Fibroblast of lung (primary cell): Measurements from ENCODE around the gene THRB. TPM values are rescaled to one million over a fixed set of nuclear protein-coding genes. Genes with fewer than 3 reads are reported as not detected.
A peak's percentile ranks its signal among the peaks of the same experiment; 100 is the strongest.

Experiments used
- DNase-seq, 2 donors: peaks; one replicate each; pipeline versions ENCODE4 v3.0.0 to v3.0.0-alpha.2; 2010; ENCODE audit warnings: low read depth in 2 of 2
- H2AFZ ChIP-seq: 2 replicates; pipeline ENCODE4 v1.5.1; 2012; ENCODE audit warnings: low read length, control low read depth, inconsistent platforms
- H3K27ac ChIP-seq: 2 replicates; pipeline ENCODE4 v1.5.1; 2011; ENCODE audit warnings: low read length, control low read depth; ENCODE audit not compliant: insufficient read depth
- H3K27me3 ChIP-seq: 2 replicates; pipeline ENCODE4 v1.5.1; 2011; ENCODE audit warnings: mild to moderate bottlenecking, low read length; ENCODE audit not compliant: control insufficient read depth, insufficient read depth
- H3K36me3 ChIP-seq: 2 replicates; pipeline ENCODE4 v1.5.1; 2011; ENCODE audit warnings: low read length; ENCODE audit not compliant: control insufficient read depth, insufficient read depth
- H3K4me1 ChIP-seq: 2 replicates; pipeline ENCODE4 v1.5.1; 2011; ENCODE audit warnings: low read length; ENCODE audit not compliant: control insufficient read depth, insufficient read depth; ENCODE audit errors: extremely low read depth
- H3K4me2 ChIP-seq: 2 replicates; pipeline ENCODE4 v1.5.1; 2011; ENCODE audit warnings: low read length, control low read depth; ENCODE audit not compliant: insufficient read depth; ENCODE audit errors: extremely low read depth
- H3K4me3 ChIP-seq, 4 experiments: fragments of 200-600 bp in 1 of 4; sonication (generic) in 1 of 4; replicated peaks in 1 of 4; 2 replicates each; pipeline ENCODE4 v1.5.1; 2011 to 2016; ENCODE audit warnings: low read length in 4 of 4, low read depth in 3 of 4, mild to moderate bottlenecking in 3 of 4, control low read depth in 2 of 4, inconsistent platforms in 1 of 4, mixed read lengths in 1 of 4; ENCODE audit not compliant: insufficient read depth in 1 of 4; ENCODE audit errors: control extremely low read depth in 1 of 4
- H3K79me2 ChIP-seq: 2 replicates; pipeline ENCODE4 v1.5.1; 2012; ENCODE audit warnings: mild to moderate bottlenecking, low read length, inconsistent platforms; ENCODE audit not compliant: control insufficient read depth, insufficient read depth
- H3K9ac ChIP-seq: 2 replicates; pipeline ENCODE4 v1.5.1; 2011; ENCODE audit warnings: mild to moderate bottlenecking, low read length, control low read depth; ENCODE audit not compliant: insufficient read depth
- H3K9me3 ChIP-seq: 2 replicates; pipeline ENCODE4 v1.5.1; 2012; ENCODE audit warnings: low read depth, low read length; ENCODE audit not compliant: control insufficient read depth, insufficient read depth
- H4K20me1 ChIP-seq: 2 replicates; pipeline ENCODE4 v1.5.1; 2011; ENCODE audit warnings: low read length; ENCODE audit not compliant: control insufficient read depth, insufficient read depth; ENCODE audit errors: extremely low read depth
- EZH2 ChIP-seq: IDR thresholded peaks from 2 replicates; pipeline ENCODE4 v1.5.1; 2012; ENCODE audit warnings: low read length, control low read depth, mild to moderate bottlenecking; ENCODE audit errors: missing control alignments
- polyA plus RNA-seq, 2 donors: library from polyadenylated mRNA; depleted of rRNA in 1 of 2; stranded (reverse) in 1 of 2; unstranded in 1 of 2; fragments of >200 nt; gene quantifications; 2 replicates each; pipeline ENCODE4 v1.2.1, GENCODE V29; 2011 to 2012; ENCODE audit warnings: missing spikeins in 1 of 2
- total RNA-seq: library from RNA; depleted of rRNA; stranded (reverse); fragments of >200 nt; gene quantifications from 2 replicates; pipeline ENCODE4 v1.2.1, GENCODE V29; 2014
- TF ChIP-seq, protein P1 (sequence below), 2 donors: IDR thresholded peaks in 1 of 2; conservative IDR thresholded peaks in 1 of 2; 1 replicate in 1 of 2; 2 replicates in 1 of 2; pipeline ENCODE4 v1.5.1; 2011 to 2012; ENCODE audit warnings: low read length in 2 of 2, control low read depth in 1 of 2, inconsistent platforms in 1 of 2, low read depth in 1 of 2, mild to moderate bottlenecking in 1 of 2

Gene THRB
- total and polyA plus RNA-seq, 2 donors (not counting 1 experiment from before 2014, with no cell fraction given) = 4.2 to 7.4 TPM

- Histone ChIP-seq H4K20me1 (no peaks in the 10 kb centered on the region), H3K36me3 (no peaks in the 10 kb centered on the region), H3K79me2 (no peaks in the 10 kb centered on the region), H3K4me3 (no peak overlapping the region), H3K9ac (no peak overlapping the region), H3K9me3 (no peaks in the 10 kb centered on the region), H3K27me3 (no peaks in the 10 kb centered on the region), H3K27ac (no peak overlapping the region), H2AFZ (no peak overlapping the region), H3K4me2 (no peak overlapping the region), H3K4me1 (no peaks in the 10 kb centered on the region)
- DNase-seq = no peak
- TF ChIP-seq, protein P1, sequence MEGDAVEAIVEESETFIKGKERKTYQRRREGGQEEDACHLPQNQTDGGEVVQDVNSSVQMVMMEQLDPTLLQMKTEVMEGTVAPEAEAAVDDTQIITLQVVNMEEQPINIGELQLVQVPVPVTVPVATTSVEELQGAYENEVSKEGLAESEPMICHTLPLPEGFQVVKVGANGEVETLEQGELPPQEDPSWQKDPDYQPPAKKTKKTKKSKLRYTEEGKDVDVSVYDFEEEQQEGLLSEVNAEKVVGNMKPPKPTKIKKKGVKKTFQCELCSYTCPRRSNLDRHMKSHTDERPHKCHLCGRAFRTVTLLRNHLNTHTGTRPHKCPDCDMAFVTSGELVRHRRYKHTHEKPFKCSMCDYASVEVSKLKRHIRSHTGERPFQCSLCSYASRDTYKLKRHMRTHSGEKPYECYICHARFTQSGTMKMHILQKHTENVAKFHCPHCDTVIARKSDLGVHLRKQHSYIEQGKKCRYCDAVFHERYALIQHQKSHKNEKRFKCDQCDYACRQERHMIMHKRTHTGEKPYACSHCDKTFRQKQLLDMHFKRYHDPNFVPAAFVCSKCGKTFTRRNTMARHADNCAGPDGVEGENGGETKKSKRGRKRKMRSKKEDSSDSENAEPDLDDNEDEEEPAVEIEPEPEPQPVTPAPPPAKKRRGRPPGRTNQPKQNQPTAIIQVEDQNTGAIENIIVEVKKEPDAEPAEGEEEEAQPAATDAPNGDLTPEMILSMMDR (conservative IDR thresholded peaks at IDR 0.05 in 1 of 2, IDR thresholded peaks at IDR 0.05 in 1 of 2; ENCODE audit: low read depth in 1 of 2, low read length in 2 of 2) = no peak
- TF ChIP-seq EZH2 = no peak
These were observed 30.9 kb upstream of the THRB start for GRCh38 chr3:24525557-24525956.

DNA sequence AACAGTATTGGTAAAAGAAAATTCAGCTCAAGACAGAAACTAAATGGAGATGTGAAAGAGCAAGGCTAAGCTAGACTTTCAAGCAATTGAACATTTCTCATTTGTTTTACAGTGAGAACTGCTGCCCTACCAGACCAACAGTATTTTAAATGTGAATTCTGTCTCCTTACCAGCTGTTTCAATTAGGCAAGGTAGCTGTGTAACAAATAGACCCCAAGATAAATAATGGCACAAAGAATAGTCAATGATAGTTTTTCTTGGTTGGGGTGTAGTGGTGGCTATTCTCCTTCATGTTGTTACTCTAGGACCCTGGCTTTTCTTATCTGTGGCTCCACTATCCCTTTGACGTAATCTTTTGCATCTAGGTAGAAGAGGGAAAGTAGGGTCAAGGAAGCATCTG is 30.4 kb upstream of the THRB start:
- no peaks in the 10 kb centered on the region for H3K4me1 ChIP-seq
- H3K27me3 ChIP-seq = no peaks in the 10 kb centered on the region
- no peak overlapping the region for H3K4me3 ChIP-seq
- H3K27ac ChIP-seq = no peak overlapping the region
- no peak overlapping the region for H2AFZ ChIP-seq
- H3K36me3 ChIP-seq = no peaks in the 10 kb centered on the region
- no peak for DNase-seq
- TF ChIP-seq, protein P1 (conservative IDR thresholded peaks at IDR 0.05 in 1 of 2, IDR thresholded peaks at IDR 0.05 in 1 of 2; ENCODE audit: low read depth in 1 of 2, low read length in 2 of 2) = no peak
- TF ChIP-seq EZH2 = no peak
- H3K4me2 ChIP-seq = no peak overlapping the region
- H4K20me1 ChIP-seq = no peaks in the 10 kb centered on the region
- H3K79me2 ChIP-seq = no peaks in the 10 kb centered on the region
- H3K9ac ChIP-seq = no peak overlapping the region
- no peaks in the 10 kb centered on the region for H3K9me3 ChIP-seq

DNA sequence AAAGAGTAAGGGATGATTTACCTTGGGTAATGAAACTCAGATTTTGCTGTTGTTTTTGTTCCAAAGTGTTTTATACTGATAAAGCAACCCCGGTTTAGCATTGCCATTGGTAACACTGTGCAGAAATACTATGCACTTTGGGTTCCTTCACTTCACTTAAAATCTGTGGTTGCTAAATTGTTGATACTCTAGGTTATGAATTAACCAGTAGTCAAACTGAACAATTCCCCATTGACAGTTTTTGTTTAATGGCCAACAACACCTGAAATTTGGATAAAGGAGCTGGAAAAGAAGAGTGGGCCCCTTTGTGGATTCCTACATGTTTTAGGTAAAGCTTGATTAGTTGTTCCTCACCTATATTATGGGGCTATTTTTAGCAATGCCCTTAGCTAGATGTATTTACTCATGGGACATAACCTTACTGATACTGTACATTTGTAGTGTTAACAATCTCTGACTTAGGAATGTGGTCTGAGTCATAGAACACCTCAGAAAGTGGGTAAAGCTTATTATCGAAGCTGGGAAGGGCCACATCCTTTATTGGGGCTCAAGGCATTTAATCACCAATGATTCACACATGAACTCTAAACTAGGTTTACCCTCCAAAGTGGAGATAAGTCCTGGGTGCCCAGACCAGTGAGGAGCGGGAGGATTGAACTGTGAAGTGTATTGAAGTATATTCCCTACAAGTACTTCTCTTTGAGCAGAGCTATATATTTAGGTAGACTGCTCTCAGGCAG is 29.5 kb upstream of the THRB start:
- Histone ChIP-seq H3K9me3 (no peaks in the 10 kb centered on the region), H3K4me3 (no peak overlapping the region), H3K36me3 (no peaks in the 10 kb centered on the region), H3K79me2 (no peaks in the 10 kb centered on the region), H3K27ac (no peak overlapping the region), H3K27me3 (no peaks in the 10 kb centered on the region), H2AFZ (no peak overlapping the region), H3K4me1 (no peaks in the 10 kb centered on the region), H3K9ac (no peak overlapping the region), H3K4me2 (no peak overlapping the region), H4K20me1 (no peaks in the 10 kb centered on the region)
- TF ChIP-seq, protein P1 (conservative IDR thresholded peaks at IDR 0.05 in 1 of 2, IDR thresholded peaks at IDR 0.05 in 1 of 2; ENCODE audit: low read depth in 1 of 2, low read length in 2 of 2) = no peak
- no peak for TF ChIP-seq EZH2
- DNase-seq = peak in 1 of 2 donors; percentile 10
